ENCODE measurements around the gene TGFB1I1.
"Not testable (repeated sequence)": the region's sequence is repeated elsewhere in the genome, so short reads cannot be mapped to it uniquely, and the experiment has no call there.

The TGFB1I1 gene

DNA sequence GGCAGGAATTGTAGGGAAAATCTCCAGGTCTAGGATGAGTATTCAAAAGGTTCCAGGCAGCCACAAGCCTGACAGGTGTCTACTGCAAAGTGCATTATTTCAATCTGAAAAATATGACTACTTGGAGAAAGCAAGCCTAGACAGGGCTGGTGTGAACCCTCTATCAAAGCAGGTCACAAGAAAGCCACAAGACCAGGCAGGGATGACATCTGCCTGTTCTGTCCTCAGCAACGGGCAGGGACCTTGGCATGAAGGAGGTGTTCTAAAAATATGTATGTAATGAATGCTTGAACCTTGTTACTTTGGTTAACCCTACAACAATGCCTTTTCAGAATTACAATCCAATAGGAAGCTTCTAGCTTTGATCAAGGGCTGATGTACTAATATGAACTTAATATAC lies 42.6 kb upstream of the TGFB1I1 start:
- TF ChIP-seq, protein P1, sequence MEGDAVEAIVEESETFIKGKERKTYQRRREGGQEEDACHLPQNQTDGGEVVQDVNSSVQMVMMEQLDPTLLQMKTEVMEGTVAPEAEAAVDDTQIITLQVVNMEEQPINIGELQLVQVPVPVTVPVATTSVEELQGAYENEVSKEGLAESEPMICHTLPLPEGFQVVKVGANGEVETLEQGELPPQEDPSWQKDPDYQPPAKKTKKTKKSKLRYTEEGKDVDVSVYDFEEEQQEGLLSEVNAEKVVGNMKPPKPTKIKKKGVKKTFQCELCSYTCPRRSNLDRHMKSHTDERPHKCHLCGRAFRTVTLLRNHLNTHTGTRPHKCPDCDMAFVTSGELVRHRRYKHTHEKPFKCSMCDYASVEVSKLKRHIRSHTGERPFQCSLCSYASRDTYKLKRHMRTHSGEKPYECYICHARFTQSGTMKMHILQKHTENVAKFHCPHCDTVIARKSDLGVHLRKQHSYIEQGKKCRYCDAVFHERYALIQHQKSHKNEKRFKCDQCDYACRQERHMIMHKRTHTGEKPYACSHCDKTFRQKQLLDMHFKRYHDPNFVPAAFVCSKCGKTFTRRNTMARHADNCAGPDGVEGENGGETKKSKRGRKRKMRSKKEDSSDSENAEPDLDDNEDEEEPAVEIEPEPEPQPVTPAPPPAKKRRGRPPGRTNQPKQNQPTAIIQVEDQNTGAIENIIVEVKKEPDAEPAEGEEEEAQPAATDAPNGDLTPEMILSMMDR (IDR thresholded peaks at IDR 0.05; ENCODE audit: low read depth, low read length) = no peak
- no peak for DNase-seq (ENCODE audit: extremely low read depth, low read depth)

DNA sequence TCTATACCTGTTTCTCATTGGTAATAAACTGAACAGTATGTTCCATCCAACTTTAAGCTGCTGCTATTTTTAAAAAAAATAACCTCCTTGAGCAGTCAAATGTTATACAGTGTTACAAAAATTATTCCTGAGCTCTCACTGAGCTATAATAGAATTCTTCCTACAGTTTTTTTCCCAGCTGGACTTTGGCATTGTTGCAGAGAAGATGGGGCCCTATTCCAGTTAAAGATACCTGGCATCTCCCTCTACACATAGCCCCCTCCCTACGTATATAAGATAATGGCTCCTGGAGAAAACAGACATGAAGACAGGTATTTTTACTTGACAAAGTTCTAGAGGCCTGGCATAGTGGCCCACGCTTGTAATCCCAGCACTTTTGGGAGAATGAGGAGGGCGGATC lies 42.2 kb upstream of the TGFB1I1 start:
- TF ChIP-seq, protein P1 (IDR thresholded peaks at IDR 0.05; ENCODE audit: low read depth, low read length) = no peak
- DNase-seq (ENCODE audit: extremely low read depth, low read depth) = no peak

DNA sequence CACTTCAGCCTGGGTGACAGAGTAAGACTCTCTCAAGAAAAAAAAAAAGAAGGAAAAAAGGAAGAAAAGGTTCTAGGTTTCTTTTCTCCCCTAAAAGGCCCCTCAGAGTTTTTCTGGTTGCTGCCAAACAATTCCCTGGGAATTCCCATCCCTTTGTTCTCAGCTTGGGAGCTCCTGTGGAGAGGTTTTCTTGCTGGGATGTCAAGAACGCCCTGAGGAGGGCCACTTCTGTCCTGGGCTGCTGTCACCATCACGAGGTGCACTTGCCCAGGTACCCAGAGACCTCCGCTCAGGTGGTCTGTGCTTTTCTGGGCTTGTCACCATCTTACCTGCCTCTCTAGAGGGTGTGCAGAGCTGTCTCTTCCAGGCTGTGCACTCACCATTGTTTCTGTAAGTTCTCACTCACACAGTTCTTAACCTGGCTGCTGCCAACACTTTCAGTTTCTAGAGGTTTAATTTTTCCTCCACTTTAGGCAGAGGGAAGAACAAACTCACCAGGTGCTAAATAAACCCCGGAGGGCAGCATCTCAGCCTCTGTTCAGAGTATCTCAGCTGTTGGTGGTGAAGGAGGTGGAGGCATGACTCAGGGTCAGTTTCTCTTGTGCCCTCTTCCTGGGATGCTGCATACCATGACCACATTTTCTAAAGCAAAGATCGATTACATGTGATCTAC lies 41.4 kb upstream of the TGFB1I1 start:
- DNase-seq (ENCODE audit: extremely low read depth, low read depth) = no peak
- TF ChIP-seq, protein P1 (IDR thresholded peaks at IDR 0.05; ENCODE audit: low read depth, low read length) = no peak

DNA sequence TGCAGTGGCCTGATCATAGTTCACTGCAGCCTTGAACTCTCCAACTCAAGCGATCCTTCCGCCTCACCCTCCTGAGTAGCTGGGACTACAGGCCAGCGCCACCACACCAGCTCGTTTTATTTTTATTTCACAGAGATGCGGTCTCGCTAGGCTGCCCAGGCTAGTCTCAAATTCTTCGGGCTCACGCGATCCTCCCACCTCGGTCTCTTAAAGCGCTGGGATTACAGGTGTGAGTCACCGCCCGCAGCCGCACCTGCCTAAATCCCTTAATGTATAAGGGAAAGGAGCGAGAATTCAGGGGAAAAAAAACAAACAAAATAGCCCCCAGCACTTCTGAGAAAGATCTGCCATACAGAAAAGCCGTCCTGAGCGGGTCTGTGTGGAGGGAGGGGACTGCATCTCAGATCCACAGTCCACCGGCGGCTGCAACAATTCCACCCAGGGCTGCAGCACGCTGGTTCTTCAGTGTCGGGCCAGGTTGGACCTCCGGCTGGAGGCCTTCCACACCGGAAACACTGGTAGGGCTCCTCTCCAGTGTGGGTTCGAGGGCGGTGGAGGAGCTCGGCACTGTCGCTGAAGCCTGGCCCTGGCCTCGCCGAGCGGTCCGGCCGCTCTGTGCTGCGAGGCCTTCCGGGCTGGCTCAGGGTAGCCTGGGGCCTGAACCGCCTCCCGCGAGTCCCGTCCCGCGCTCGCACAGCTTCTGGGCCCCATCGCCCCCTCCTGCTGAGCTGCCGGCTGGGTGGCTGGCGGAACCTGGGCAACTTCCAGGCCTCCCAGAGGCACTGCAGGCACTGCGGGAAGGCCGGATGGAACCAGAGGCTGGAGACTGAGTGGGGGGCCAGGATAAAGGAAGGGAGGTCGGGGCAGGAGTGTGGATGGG lies 36.4 kb upstream of the TGFB1I1 start:
- TF ChIP-seq, protein P1 (IDR thresholded peaks at IDR 0.05; ENCODE audit: low read depth, low read length) = no peak
- DNase-seq (ENCODE audit: extremely low read depth, low read depth) = no peak

DNA sequence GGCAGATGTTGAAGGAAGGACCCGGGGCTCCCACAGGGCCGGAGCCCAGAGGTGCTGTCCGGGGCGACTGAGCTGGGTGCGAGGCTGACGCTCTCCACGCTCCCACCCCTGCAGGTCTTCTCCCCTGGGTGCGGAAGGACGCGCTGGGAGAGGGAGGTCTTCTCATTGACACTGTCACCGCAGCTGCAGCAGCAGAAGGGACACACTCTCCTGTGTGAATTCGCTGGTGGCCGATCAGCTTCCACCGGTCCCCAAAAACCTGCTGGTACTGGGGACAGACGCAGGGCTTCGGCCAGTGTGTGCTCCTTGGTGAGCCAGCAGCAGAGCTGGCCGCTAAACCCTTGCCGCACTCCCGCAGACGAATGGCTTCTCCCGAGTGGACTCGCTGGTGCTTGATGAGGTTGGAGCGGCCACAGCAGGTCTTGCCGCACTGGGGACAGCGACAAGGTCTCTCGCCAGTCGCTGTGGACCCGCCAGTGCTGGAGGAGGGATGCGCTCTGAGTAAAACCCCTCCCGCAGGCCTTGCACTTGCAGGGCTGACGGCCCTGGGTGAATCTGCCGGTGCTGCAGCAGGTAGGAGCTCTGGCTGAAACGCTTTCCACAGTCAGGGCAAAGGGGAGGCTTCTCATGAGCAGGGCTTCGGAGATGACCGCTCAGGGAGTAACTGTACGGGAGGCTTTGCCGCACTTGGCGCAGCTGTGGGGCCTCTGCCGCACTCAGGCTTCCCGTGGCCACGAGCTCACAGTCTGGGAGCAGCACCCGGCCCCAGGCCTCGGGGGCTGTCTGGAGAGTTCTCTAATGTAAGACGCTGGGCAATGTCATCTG lies 35.5 kb upstream of the TGFB1I1 start:
- TF ChIP-seq, protein P1 (IDR thresholded peaks at IDR 0.05; ENCODE audit: low read depth, low read length) = no peak
- DNase-seq (ENCODE audit: extremely low read depth, low read depth) = no peak

DNA sequence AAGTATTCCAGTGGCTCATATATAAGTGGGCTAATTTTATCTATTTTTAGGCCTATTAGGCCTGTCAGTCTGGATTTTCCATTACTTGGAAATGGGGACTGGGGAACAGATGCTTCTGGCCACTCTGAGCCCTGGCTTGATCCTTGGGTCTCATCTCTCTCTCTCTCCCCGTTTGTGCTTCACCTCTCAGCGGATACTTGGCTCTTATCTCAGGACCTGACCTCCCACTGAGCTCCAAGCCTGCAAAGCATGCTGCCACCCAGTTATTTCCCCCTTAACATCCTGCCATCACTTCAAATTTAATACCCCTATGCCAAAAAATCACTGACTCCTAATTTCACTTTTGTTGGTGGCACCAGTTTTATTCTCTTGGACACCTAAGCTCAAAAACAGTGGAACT lies 33.5 kb upstream of the TGFB1I1 start:
- TF ChIP-seq, protein P1 (IDR thresholded peaks at IDR 0.05; ENCODE audit: low read depth, low read length) = no peak
- DNase-seq (ENCODE audit: extremely low read depth, low read depth) = no peak

DNA sequence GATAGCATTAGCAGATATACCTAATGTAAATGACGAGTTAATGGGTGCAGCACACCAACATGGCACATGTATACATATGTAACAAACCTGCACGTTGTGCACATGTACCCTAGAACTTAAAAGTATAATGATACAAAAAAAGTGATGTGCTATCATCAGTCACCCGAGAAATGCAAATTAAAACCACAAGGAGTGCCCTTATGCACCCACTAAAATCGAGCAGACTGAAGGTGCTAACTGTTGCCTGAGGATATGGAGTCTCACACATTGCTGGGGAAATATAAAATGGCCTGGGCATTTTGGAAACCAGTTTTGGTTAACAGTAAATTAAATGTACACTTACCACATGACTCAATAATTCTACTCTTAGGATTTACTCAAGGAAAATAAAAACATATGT lies 32.9 kb upstream of the TGFB1I1 start:
- DNase-seq (ENCODE audit: extremely low read depth, low read depth) = not testable (repeated sequence)

Measured in AG09319 (cell line).